LHCN-M2 (cell line): ENCODE results near the gene C19orf25. TPM values are rescaled to one million over a fixed set of nuclear protein-coding genes. Genes with fewer than 3 reads are reported as not detected.
"Not testable (repeated sequence)": the region's sequence is repeated elsewhere in the genome, so short reads cannot be mapped to it uniquely, and the experiment has no call there.

ENCODE experiments used
- DNase-seq: peaks from one replicate; pipeline ENCODE4 v3.0.0-alpha.2; 2012; ENCODE audit warnings: low read depth
- polyA plus RNA-seq: library from polyadenylated mRNA; unstranded; fragments of >200 nt; gene quantifications from one replicate; pipeline ENCODE4 v1.2.1, GENCODE V29; 2012; ENCODE audit warnings: missing spikeins
- total RNA-seq: library from RNA; depleted of rRNA; stranded (reverse); fragments of >200 nt; gene quantifications from 2 replicates; pipeline ENCODE4 v1.2.3, GENCODE V29; 2014; rRNA removed

Gene C19orf25
- 49.5 and 61.2 TPM in 2 replicates for total RNA-seq
- 31.4 TPM for polyA plus RNA-seq

GRCh38 chr19:1478934-1479707, at the start of gene C19orf25:
C19orf25 (minus strand) TSS chr19:1479215; CDS start chr19:1478903, 312 bp downstream.
- DNase-seq = peak; percentile 89

- DNase-seq = no peak
Measured at GRCh38 chr19:1527650-1528309, 48.8 kb upstream of the C19orf25 start.

DNA sequence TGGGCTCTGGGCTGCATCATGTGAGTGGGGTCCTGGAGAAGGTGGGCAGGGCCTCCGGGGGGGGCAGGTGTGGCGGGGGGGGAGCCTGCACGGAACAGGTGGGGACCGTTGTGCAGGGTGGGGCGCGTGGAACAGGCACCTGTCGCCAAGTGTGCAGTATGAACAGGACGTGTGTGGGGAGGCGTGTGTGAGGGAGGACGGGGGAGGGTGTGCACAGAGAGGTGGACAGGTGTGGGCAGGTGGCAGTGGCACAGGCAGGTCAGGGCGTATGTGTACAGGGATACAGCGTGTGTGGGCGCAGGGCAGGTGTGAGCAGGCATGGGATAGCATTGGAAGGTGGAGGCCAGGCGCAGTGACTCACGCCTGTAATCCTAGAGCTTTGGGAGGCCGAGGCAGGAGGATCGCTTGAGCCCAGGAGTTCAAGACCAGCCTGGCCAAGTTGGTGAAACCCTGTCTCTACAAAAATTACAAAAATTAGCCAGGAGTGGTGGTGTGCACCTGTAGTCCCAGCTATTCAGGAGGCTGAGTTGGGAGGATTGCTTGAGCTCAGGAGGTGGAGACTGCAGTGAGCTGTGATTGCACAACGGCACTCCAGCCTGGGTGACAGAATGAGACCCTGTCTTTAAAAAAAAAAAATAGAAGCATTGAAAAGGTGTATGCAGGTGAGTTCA, 48.1 kb upstream of the C19orf25 start:
- DNase-seq = no peak

DNA sequence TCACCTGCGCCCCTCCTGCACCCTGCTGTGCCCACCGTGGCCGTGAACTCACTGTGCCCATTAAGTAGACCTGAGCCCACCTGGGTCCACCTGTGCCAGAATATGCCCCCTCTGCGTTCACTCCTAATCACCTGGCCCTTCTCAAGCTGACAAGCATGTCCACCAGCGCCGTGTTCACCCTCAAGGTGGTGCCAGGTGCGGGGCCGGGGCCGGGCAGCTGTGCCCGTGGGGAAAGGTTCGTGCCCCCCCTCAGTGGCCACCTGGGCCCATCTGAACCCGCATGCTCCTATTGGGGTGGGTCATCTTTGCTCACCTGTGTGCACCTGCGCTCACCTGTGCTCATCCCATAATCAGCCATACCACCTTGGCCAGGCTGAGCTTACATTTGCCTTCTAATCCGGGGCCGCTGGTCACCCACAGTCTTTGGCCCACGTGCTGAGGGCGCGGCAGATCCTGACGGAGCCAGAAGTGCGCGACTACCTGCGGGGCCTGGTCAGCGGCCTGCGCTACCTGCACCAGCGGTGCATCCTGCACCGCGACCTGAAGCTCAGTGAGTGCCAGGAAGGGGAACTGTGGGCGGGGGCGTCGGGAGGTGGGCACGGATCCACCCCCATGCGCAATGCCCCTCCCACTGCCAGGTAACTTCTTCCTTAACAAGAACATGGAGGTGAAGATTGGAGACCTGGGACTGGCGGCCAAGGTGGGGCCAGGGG, 47.2 kb upstream of the C19orf25 start:
- DNase-seq = no peak

DNA sequence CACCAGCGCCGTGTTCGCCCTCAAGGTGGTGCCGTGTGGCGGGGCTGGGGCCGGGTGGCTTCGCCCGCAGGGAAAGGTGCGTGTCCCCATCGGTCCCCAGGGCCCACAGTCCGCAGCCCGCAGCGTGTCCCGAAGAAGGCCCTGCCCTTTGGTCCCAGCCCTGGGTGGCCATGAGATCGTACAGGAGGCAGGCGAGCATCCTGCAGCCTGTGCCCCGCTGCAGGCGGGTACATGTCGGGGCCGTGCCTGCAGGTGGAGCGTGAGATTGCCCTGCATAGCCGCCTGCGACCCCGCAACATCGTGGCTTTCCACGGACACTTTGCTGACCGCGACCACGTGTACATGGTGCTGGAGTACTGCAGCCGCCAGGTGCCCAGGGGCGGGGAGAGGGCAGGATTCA, 46.3 kb upstream of the C19orf25 start:
- DNase-seq = no peak

DNA sequence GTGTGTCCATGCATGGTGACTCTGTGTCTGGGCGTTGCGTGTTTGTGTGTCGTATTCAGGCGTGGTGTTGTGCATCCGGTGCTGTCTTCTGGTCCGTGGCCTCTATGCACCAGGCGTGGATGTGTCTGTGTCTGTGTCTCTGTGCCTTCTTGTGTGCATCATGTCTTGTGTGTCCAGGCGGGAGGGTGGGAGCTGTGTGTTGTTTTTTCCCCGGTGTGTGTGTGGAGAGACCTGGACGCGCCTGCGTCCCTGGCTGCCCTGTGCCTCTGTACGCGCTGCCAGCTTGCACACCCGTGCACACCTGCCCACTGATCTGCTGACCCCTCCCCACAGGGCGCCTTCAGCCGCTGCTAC, 45.9 kb upstream of the C19orf25 start:
- no peak for DNase-seq

GRCh38 chr19:1524287-1524971, 45.4 kb upstream of the C19orf25 start:
- no peak for DNase-seq

- DNase-seq = no peak
Measured at GRCh38 chr19:1523412-1524286, 44.6 kb upstream of the C19orf25 start, which contains the start of gene PLK5. PLK5 (plus strand) TSS chr19:1524077; CDS start chr19:1526997, 2,920 bp downstream.

- DNase-seq = no peak
Measured at GRCh38 chr19:1522838-1523237, 43.8 kb upstream of the C19orf25 start.

- no peak for DNase-seq
Measured at GRCh38 chr19:1522061-1522460, 43.0 kb upstream of the C19orf25 start.

- no peak for DNase-seq
Measured at GRCh38 chr19:1521636-1522035, 42.6 kb upstream of the C19orf25 start.

DNA sequence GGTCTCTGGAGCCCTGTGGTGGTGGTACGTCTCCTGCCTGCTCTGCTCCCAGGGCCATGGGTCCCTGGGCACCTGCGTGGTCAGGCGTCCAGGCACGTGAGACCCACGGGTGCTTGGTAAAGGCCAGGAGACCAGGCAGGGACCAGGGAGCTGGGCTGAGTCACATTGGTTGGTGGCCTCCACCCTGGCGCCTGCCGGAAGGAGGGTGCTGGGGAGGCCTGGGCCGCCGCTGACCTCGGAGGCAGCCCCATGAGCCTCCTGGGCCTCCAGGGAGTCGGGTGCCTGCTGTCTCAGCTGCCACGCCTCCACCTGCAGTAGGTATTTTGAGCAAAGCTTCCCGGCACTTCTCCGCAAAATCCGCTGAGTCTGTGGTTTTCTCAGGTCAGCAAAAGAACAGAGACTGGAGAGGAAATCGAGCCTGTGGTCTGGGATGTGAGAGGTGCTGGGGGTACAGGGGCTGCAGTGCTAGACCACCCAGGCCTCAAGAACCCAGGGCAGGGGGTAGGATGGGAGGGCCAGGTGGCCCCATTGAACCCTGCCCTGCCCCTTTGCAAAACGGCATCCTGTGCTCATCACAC, 41.3 kb upstream of the C19orf25 start:
- DNase-seq = no peak

DNA sequence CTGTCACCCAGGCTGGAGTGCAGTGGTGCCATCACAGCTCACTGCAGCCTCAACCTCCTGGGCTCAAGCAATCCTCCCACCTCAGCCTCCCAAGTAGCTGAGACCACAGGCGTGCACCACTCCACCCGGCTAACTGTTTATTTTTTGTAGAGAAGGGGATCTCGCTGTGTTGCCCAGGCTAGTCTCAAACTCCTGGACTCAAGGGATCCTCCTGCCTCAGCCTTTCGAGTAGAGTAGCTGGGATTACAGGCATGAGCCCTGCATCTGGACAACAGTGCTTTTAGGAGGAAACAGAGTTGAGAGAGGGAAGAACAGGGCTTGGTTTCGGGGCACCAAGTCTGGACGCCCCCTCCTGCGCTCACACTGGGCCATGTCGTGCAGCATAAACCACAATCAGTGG, 40.8 kb upstream of the C19orf25 start:
- DNase-seq = not testable (repeated sequence)

DNA sequence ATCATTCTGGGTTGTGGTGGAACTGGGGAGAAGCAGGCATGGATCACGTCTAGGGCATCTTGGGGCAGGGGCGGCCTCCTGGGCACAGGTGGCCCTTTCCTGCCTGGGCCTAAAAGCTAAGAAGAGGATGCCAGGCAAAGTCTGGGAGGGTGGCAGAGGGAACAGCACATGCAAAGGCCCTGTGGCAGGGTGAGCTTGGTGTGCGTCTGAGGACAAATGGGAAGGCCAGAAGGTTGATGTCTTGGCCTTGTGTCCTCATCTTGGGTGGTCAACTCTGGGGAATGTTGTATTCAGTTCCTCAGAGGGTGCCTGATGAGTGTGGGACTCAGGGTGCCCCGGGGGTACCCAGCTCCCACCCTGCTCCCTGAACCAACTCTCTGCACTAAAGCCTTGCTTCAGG, 39.5 kb upstream of the C19orf25 start:
- no peak for DNase-seq

DNA sequence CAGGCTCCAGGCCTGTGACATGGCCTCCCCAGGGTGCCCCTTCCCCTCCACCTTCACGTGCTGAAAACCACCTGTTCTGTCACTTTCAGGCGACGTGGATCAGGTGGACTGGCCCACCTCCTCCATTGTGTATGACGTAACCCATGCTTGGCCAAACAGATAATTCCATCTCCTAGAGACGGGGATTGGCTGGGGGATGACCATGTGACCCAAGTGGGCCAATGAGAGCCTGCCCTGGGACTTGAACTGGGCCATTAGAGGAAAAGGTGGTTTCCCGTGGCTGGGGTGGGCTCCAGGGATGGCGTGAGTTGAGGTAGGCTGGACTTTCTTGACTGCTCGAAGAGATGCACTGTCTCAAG, 37.4 kb upstream of the C19orf25 start:
- DNase-seq = no peak

DNA sequence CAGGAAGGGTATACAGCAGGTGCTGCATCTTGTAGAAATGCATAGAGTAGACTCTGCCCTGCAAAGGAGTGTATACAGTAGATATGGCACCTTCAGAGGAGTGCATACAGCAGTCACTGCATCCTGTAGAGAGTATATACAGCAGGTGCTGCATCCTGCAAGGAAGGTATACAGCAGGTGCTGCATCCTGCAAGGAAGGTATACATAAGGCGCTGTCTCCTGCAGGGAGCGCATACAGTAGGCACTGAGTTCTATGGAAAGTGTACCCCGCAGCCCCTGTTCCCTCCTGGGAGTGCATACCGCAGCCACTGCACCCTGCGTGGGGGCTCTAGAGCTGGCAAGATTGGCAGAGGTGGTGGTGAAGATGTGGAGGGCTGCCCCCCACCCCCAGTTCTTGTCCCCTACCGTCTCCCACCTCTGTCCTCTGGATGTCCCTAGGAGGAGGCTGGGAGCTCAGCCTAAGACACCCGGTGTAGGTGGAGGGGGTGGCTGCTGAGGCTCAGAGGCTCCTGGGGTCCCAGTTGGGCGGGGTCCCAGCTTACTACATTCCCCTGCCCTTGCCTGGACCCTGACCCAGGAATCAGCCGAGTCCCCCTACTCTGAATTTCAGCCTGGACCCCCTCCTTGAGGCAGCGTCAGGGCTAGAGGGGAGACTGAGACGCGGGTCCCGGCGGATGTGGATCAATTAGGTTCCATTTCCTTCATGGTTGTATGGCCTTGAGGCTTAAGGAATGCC, 36.1 kb upstream of the C19orf25 start:
- no peak for DNase-seq

- DNase-seq = no peak
Measured at GRCh38 chr19:1514295-1514661, 35.3 kb upstream of the C19orf25 start.

- peak; percentile 15 for DNase-seq
Measured at GRCh38 chr19:1513499-1514294, 34.7 kb upstream of the C19orf25 start.
